ENCODE data around the gene CHD2.

DNA sequence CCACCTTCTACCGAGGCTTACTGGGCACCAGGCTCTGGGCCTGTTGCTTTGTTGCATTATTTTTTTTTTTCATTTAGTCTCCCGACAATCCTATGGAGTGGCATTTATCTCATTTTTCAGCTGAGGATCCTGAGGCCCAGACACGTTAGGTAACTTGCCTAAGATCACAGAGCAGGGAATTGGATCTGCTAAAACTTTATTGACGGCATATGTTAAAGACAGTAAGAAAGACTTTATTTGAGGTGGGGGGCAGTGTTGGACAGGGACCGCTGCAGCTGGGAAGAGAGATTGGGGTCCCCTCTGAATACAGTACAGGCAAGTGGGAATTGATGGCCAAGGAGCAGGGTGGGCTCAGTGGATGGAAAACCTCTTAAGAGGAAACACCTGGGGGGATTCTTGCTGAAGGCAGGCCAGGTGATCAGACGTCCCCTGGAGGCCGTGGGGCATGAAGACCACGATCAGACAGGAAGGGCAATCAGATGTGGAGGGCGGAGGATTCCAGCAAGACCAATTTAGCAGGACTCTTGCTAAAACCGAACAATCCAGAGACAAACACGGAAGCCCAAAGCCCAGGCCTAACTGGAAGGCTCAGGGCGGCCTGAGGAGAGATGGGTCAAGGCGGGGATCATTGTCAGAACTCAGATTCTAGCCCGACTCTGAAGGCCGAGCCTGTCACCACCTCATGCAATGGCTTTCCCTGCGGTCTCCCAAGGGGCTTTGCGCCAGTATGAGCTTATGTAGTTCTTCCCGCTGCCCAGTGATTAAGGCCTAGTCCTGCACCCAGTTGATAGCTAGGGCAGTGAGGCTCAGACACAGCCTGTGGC lies 135.2 kb downstream of the CHD2 start:
- no peak for TF ChIP-seq CTCF (conservative IDR thresholded peaks at IDR 0.05; ENCODE audit: low read length)
- TF ChIP-seq EZH2phosphoT487 (IDR thresholded peaks at IDR 0.05; ENCODE audit: borderline replicate concordance), result no peak

All from Loucy (cell line).